ENCODE results near the gene PLCG1.
A peak's percentile ranks its signal among the peaks of the same experiment; 100 is the strongest.
"Not testable (repeated sequence)": the region's sequence is repeated elsewhere in the genome, so short reads cannot be mapped to it uniquely, and the experiment has no call there.

Gene PLCG1

GRCh38 chr20:41136680-41137613 is at the start of gene PLCG1:
Gene PLCG1, plus strand, starts transcription at chr20:41137543. Its CDS starts 99 bp downstream, at chr20:41137642.
- DNase-seq (ENCODE audit: low spot score): peak; percentile 86

- DNase-seq (ENCODE audit: low spot score): no peak
Observed at GRCh38 chr20:41087777-41088176, 49.6 kb upstream of the PLCG1 start.

DNA sequence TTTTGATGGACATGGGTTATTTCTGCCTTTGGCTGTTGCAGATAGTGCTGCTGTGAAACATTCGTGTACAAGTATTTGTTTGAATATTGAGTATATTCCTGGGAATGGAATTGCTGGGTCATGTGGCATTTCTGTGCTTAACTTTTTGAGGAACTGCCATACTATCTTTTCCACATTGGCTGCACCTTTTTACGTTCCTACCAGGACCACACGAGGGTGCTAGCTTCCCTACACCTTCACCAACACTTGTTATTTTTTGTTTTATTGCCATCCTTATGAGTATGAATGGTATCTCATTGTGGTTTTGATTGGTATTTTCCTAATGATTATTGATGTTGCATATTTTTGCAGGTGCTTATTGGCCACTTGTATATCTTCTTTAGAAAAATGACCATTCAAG is 47.8 kb upstream of the PLCG1 start:
- DNase-seq (ENCODE audit: low spot score): no peak

DNA sequence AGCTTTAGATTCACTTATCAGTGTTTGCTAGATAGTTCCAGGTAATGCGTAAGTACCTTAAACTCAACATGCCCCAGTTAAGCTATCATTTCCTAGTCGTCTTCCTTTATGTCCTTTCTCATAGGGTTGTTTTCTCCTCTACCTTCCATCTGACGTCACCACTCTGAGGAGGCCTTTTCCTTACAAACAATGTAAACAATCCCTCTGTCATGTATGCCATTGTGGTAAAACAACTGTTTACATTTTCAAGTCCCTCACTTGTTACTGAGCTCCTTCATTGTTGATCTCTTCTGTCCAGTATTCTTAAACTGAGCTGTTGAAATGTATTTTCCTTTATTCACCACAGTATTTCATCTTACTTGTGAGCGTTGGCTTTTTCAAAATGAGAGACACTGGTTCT is 45.4 kb upstream of the PLCG1 start:
- DNase-seq (ENCODE audit: low spot score): no peak

DNA sequence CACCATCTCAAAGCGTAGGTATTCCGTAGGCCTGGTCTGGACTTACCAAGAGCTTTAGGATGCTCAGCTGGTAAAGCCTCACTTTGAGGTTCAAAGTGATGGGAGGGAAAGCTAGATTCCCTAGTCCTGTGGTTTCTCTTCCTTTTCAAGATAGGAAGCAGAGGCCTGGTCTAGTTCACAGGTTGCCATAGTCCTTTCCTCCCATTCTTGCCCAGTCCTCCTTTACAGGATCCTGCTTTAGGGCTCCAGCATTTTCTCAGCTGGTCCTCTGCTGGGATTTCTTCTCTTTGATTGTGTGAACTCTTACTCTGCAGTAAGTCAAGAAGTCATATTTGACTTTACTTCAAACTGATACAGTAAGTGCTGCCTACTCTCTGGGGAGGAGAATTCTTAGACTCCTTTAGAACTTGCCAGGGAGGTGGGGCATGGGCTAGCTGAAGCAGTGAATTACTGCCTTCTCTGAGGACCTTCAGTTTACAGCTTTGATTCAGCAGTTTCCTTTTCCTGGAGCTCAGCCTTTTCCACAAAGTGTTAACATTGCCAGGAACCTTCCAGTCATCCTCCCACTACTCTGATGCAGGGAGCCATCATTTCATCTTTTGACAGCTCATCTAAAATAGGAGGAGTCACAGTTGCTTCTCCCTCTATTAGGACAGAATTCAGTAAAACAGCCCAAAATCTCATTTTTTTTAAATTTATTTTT is 42.8 kb upstream of the PLCG1 start:
- no peak for DNase-seq (ENCODE audit: low spot score)

DNA sequence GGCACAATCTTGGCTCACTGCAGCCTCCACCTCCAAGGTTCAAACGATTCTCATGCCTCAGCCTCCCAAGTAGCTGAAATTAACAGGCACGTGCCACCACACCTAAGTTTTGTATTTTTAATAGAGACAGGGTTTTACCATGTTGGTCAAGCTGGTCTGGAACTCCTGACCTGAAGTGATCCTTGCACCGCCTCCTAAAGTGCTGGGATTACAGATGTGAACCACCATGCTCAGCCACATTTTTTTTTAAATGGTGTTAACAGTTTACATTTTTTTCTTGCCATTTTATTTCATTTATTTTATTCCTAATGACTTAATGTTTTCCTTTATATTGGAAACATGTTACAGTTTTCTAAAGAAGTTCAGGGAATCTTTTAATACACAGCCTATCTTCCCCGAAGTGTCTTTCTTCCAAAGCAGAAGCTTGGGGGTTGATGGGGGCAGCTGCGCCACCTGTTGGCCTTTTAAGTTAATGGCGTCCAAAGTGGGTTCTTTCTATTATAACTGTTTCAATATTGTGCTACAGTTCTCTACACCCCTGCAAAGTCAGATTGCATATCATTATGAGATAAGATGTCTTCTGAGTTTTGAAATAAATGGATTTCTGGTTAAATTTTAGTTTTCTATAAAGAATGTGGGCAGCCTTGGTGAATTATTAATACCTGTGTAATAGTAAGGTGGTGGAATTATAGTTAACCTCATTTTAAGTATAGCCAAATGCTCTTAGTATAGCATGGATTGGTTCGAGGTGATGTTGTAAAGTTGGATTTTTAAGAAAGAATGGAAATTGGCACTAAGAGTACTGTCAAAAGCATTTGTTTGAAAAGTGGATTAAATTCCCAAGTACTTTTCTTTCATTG is 42.0 kb upstream of the PLCG1 start:
- DNase-seq (ENCODE audit: low spot score): peak; percentile 59

- DNase-seq (ENCODE audit: low spot score): no peak
Observed at GRCh38 chr20:41098703-41099250, 38.6 kb upstream of the PLCG1 start.

DNA sequence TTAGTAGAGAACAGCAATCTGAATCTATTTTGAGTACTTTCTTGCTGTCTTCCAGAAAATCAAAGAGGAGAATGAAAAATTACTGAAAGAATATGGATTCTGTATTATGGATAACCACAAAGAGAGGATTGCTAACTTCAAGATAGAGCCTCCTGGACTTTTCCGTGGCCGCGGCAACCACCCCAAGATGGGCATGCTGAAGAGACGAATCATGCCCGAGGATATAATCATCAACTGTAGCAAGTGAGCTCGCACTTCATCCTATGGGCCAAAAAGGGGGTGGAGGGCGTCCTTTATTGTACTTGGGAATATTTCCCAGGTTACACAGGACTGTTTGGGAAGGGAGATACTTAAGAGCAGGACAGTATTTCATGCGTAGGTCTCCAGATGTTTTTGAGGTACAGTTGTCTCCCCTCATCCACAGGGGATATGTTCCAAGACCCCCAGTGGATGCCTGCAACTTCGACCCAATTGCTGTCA is 37.3 kb upstream of the PLCG1 start:
- peak; percentile 45 for DNase-seq (ENCODE audit: low spot score)

DNA sequence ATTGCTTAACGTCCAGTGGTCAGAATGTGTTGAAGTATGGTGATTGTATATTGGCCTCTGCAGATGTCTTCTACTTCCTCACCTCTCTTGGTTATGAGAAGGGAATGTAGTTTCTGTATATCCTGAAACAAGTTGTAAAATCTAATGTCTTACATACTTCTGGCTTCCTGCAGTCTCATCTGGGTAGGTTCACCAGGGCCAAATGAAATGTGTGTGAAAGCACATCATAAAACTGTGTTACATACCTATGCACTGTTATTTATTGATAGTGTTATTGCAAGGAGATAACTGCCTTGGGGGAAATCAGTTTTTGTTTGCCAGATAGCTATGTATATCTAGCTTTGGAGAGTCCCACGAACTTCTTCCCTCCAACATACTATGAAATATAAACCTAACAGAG is 35.7 kb upstream of the PLCG1 start:
- no peak for DNase-seq (ENCODE audit: low spot score)

- DNase-seq (ENCODE audit: low spot score): no peak
Observed at GRCh38 chr20:41108531-41108930, 28.8 kb upstream of the PLCG1 start.

DNA sequence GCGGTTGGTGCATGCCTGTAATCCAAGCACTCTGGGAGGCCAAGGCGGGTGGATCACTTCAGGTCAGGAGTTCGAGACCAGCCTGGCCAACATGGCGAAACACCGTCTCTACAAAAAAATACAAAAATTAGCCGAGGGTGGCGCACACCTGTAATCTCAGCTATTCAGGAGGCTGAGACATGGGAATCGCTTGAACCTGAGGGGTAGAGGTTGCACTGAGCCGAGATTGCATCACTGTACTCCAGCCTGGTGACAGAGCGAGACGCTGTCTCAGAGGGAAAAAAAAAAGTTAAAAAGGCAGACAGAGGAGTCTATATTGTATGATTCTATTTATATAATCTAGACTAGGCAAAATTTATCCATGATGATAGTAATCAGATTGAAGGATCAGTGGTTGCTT is 27.3 kb upstream of the PLCG1 start:
- no peak for DNase-seq (ENCODE audit: low spot score)

DNA sequence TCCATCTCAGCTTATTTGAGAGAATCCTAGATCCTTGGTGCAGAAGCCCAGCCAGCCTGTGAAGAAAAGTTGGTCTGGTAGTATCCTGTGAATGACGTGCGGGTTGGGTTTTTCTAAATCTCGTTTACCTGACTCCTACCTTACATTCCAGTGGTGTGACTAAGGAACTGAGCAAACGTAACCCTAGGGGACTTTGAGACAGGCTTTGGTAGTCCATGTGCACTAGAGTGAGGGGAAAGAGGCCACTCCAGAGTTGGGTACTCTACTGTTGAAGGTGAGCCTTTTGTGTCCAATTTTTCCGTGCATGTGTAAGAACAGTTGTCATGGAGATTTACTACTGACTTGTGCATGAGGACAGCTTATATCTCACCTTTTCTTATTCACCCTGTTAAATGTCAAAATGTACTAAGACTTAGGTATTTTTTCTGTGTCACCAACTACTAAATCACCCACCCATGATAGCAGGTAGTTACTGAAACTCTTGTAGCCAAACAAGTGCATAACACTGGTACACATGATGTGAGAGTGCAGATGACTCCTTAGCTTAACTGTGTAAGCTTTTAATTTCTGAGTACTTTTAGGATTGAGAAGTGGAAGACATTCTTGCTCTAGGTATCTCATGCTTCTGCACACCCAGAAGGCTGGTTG is 26.3 kb upstream of the PLCG1 start:
- DNase-seq (ENCODE audit: low spot score): peak; percentile 66

- DNase-seq (ENCODE audit: low spot score): peak; percentile 56
Observed at GRCh38 chr20:41111578-41111951, 25.8 kb upstream of the PLCG1 start.

DNA sequence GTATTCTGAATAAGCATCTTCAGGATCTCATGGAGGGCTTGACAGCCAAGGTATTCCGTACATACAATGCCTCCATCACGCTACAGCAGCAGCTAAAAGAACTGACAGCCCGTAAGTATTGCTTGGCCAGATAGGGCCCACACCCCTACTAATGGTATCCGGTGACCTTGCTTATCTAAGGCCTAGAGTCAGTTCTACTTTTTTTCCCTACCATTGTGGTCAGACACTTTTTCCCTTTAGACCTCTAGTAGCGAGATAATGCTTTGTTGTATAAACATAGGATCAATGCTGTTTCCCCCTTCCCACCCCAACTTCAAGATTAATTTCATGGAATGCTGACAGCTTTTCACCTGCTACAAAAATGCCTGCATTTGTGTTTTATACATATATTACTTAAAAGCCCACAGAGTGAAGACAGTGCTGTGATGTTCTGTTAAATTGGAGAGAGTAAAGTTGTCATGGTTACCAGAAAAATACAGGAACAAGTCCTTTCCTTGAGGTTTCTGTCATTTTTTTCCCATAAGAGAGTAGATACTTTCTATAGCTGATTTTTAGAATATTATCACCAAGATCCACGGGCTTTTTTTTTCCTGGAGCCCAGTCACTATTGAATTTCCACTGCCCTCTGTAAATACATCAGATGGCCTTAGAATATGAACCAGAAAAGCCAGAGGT is 20.9 kb upstream of the PLCG1 start:
- no peak for DNase-seq (ENCODE audit: low spot score)

- not testable (repeated sequence) for DNase-seq (ENCODE audit: low spot score)
Observed at GRCh38 chr20:41118159-41118558, 19.2 kb upstream of the PLCG1 start.

- no peak for DNase-seq (ENCODE audit: low spot score)
Observed at GRCh38 chr20:41118632-41119031, 18.7 kb upstream of the PLCG1 start.

- no peak for DNase-seq (ENCODE audit: low spot score)
Observed at GRCh38 chr20:41119614-41120561, 17.5 kb upstream of the PLCG1 start.

- DNase-seq (ENCODE audit: low spot score): no peak
Observed at GRCh38 chr20:41121399-41121798, 15.9 kb upstream of the PLCG1 start.

- no peak for DNase-seq (ENCODE audit: low spot score)
Observed at GRCh38 chr20:41123631-41124030, 13.7 kb upstream of the PLCG1 start.
